Transverse colon (tissue), 4 donors: ENCODE results near the gene UPK1B.

ENCODE experiments used
- CTCF ChIP-seq, 5 experiments: fragments of 200-600 bp in 3 of 5; fragments of 450-650 bp in 2 of 5; sonication (generic) in 3 of 5; IDR thresholded peaks; 1 replicate in 2 of 5; 2 replicates in 3 of 5; pipeline ENCODE4 v1.5.1; 2016 to 2017; ENCODE audit warnings: antibody characterized with exemption in 5 of 5, inconsistent platforms in 3 of 5, mild to moderate bottlenecking in 2 of 5, moderate library complexity in 1 of 5
- EP300 ChIP-seq: sonication (generic); formaldehyde crosslinking; IDR thresholded peaks from one replicate; pipeline ENCODE4 v1.6.1; 2017; ENCODE audit warnings: antibody characterized with exemption, low read depth
- POLR2A ChIP-seq: fragments of 450-650 bp; IDR thresholded peaks from one replicate; pipeline ENCODE4 v1.6.1; 2016; ENCODE audit warnings: antibody characterized with exemption, mild to moderate bottlenecking, moderate library complexity
- POLR2AphosphoS5 ChIP-seq, 3 donors: sonication (generic); formaldehyde crosslinking; IDR thresholded peaks; one replicate each; pipeline ENCODE4 v1.6.1; 2016; ENCODE audit warnings: antibody characterized with exemption in 3 of 3

- TF ChIP-seq CTCF (IDR thresholded peaks at IDR 0.05) (no peak), POLR2AphosphoS5 (IDR thresholded peaks at IDR 0.05) (no peak), POLR2A (no peak), EP300 (no peak)
Observed at GRCh38 chr3:119219069-119219468, 45.7 kb downstream of the UPK1B start.
